GM19099 (cell line): ENCODE results near the gene ZNF768.

Source experiments
- POLR2A ChIP-seq: IDR thresholded peaks from 3 replicates; pipeline ENCODE4 v1.6.1; 2011; ENCODE audit warnings: low read depth; ENCODE audit not compliant: insufficient read length; ENCODE audit errors: extremely low read depth

ZNF768 gene

DNA sequence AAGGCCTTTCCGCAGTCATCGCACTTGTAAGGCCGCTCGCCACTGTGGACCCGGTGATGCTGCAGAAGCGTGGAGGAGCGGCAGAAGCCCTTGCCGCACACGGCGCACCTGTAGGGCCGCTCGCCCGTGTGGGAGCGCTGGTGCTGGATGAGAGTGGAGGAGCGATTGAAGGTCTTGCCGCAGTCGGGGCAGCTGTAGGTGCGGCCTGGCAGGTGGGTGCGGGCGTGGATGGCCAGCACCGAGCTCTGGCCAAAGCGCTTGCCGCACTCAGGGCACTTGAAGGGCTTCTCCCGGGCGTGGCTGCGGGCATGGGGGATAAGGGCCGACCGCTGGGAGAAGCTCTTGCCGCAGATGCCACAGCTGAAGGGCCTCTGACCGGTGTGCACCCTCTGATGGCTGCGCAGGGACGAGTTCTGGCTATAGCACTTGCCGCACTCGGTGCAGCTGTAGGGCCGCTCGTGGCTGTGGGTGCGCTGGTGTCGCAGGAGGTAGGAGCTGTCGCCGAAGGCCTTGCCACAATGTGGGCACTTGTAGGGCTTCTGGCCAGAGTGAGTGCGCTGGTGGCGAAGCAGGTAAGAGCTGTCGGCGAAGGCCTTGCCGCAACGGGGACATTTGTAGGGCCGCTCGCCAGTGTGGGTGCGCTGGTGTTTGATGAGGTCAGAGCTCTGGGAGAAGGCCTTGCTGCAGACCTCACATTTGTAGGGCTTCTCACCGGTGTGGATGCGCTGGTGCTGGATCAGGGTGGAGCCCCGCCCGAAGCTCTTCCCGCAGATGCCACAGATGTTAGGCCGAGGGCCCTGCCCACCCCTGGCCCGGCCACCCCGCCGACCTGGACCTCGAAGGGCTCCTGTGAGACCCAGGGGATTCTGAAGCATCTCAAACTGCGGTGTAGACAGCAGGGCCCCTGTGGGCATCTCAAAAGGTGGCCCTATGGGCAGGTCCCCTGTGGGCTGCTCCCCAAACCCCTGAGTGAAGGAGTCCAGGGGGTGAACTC lies 1.5 kb downstream of the ZNF768 start:
- no peak for TF ChIP-seq POLR2A

DNA sequence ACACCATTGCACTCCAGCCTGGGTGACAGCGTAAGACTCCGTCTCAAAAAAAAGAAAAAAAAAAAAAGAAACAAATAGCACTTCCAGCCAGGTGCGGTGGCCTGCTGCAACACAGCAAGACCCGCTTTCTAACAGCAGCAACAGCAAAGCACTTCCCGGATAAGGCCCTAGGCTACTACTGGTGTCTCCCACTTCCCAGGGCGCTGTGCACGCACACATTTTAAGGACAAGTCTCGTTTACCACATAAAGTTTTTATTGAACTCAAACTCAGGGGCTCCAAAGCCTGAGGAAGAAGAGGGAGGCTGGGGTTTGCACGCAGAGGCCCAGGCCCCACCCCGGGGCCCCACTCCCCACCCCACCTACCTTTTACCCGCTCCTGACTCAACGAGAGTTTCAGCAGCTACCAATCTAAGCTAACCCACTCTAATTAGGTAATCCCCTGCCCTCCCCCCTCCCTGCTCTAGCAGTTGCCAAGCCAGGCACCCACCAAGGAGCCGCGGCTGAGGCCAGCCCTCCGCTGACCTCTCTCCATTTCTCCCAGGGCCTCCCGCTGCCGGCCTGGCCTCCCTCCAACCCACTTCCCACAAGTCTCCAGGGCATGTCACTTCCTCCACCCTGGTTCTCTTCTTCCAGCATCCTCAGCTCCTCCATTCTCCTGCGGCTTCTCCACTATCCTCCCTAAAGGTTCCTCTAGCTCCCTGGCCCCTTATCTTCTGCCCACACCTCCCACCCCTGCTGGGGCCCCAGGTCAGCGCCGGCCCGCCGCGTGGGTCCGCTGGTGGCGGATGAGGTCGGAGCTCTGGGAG lies 2.4 kb downstream of the ZNF768 start:
- TF ChIP-seq POLR2A, result no peak

DNA sequence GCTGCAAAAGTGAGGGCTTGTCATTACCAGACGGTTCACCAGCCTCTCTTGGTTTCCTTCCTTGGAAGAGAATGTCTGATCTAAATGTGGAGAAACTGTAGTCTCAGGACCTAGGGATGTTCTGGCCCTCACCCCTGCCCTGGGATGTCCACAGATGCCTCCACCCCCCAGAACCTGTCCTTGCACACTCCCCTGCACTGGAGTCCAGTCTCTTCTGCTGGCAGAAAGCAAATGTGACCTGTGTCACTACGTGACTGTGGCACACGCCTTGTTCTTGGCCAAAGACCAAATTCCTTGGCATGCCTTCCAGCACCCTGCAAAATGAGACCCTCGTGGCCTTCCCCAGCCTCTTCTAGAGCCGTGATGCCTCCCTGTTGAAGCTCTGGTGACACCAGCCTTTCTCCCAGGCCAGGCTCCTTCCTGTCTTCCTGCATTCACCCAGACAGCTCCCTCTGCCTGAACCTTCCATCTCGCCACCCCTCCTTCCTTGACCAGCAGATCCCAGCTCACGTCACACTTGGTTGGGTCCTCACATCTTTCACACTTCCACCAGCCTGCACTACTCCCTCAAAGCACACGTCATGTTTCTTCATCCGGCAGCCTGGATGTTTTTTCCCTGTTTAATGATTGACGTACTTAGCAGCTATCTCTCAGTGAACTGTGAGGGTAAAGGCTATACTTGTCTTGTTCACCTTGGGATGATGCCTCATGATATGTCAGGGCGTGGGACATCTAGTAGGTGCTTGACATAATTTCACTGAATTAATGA lies 4.3 kb downstream of the ZNF768 start:
- TF ChIP-seq POLR2A, result no peak

DNA sequence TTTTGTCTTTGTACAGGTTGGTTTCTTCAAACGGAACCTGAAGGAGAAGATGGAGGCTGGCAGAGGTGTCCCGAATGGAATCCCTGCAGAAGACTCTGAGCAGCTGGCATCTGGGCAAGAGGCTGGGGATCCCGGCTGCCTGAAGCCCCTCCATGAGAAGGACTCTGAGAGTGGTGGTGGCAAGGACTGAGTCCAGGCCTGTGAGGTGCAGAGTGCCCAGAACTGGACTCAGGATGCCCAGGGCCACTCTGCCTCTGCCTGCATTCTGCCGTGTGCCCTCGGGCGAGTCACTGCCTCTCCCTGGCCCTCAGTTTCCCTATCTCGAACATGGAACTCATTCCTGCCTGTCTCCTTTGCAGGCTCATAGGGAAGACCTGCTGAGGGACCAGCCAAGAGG lies 4.9 kb downstream of the ZNF768 start:
- TF ChIP-seq POLR2A, result no peak

DNA sequence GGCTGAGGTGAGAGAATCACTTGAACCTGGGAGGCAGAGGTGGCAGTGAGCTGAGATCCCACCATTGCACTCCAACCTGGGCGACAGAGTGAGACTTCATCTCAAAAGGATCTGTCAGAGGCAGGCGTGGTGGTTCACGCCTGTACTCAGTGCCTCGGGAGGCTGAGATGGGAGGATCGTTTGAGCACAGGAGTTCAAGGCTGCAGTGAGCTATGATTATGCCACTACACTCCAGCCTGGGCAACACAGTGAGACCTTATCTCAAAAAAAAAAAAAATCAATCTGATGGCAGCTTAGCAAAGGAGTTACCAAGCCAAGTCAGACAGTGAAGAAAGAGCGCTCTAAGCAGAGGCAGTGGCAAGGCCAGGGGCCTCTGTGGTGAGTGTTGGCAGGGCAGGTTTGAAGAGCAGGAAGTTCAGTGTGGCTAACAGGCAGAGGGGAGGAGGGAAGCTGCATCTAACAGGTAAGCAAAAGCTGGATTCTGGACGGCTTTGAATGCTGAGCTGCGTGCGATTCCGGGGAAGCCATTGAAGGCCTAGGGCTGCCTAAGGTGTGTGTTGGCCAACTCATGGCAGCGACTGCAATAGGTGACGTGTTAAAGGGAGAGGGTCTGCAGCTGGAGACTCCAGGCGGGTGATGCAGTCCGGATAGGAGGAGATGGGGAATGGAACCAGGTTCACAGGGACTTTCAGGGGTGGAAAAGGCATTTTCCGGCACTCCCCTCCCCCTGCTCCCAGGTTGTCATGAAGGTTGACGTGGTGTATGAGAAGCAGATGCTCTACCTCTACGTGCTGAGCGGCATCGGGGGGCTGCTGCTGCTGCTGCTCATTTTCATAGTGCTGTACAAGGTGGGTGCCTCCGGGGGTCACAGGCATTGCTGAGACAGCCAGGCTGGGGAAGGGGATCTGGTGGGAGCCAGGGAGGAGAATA lies 7.0 kb downstream of the ZNF768 start:
- TF ChIP-seq POLR2A, result no peak

DNA sequence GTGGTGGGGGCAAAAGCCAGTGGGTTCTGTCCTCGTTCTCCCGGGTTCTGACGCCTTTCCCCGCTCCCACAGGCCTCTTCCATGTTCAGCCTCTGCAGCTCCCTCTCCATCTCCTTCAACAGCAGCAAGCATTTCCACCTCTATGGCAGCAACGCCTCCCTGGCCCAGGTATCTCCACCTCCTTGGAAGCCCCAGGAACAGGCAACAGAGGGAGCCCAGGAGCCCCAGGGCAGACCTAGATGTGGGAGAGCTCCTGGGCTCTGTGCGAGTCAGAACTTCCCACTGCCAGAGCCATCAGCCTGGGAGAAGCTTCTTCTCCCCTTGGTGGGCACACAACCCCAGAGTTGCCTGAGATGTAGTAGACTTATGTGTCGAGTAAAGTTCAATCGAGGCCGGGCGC lies 7.8 kb downstream of the ZNF768 start:
- no peak for TF ChIP-seq POLR2A

DNA sequence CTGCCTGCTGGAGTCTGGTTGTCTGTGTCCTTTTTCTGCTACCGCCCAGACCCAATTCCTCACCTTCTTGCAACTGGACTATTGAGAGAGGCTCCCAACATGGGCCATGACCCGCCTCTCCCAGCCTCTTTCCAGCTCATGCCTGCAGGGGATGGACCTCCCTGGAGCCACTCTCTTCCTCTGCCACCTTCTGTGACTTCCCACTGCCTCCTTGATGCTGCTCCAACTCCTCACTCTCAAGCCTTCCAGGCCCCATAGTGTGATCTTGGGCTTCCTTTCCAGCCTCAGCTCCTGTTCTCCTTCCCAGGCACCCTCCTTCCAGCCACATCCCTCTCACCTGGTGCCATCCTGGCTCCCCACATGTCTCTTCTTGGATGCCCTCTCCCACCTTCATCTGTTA lies 11.1 kb downstream of the ZNF768 start:
- no peak for TF ChIP-seq POLR2A

DNA sequence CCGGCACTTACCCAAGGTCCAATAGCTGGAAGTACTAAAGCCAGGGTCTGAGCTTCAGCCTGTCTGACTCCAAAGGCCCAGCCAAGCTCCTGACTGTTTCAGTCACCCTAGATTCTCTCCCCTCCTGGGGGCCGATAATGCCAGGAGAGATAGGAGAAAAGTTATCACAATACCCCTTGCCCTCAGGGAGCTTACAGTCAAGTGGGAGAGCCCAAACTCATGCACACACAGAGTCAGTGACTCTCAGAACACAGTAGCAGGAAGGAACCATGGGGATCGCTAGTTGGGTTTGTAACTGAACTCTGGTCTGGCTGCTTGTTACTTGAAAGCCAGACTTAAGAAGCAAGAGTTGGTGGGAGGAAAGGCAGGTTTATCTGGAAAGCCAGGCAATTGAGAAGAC lies 14.9 kb downstream of the ZNF768 start:
- TF ChIP-seq POLR2A, result no peak

DNA sequence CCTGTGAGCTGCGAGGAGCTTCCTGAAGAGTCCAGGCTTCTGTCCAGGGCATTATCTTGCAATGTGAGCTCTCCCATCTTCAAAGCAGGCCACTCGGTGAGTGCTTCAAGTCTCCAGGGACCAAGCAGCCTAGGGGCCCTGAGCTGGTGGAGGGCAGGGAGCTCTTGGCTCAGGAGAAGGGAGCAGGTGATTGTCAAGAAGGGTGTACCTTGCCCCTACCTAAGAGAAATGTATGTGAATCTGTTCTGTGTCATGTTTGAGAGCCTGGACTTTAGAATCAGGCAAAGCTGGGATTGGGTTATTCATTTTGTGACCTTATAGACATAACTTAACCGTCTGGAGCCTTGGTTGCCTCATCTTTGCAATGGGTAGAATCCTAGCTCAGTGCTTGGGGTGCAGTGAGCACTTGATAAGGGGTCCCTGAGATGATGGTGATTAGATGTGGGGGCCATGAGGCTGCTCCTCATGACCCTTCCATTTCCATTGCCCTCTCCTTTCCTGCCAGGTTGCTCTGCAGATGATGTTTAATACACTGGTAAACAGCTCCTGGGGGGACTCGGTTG lies 15.9 kb downstream of the ZNF768 start:
- no peak for TF ChIP-seq POLR2A

DNA sequence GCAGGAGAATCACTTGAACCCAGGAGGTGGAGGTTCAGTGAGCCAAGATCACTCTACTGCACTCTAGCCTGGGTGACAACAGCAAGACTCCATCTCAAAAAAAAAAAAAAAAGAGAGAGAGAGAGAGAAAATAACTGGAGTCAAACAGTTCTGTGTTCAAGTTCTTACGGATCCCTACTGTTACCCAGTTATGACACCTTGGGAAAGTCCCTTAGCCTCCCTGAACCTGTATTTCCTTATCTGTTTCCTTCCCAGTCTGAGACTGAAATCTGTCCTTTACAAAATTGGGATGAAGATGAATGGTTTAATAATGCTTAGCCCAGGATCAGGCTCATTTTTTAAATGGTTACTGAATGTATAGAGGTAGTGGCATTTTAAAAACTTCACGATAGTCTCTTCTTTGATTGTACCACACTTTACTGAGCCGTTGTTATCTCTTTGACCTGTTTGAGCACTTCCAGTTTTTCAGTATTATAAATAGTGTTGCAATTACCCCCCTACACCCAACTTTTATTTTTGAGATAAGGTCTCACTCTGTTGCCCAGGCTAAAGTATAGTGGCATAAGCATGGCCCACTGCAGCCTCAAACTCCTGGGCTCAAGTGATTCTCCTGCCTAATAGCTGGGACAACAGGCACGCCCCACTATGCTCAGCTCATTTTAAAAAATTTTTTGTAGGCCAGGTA lies 17.1 kb downstream of the ZNF768 start:
- no peak for TF ChIP-seq POLR2A

DNA sequence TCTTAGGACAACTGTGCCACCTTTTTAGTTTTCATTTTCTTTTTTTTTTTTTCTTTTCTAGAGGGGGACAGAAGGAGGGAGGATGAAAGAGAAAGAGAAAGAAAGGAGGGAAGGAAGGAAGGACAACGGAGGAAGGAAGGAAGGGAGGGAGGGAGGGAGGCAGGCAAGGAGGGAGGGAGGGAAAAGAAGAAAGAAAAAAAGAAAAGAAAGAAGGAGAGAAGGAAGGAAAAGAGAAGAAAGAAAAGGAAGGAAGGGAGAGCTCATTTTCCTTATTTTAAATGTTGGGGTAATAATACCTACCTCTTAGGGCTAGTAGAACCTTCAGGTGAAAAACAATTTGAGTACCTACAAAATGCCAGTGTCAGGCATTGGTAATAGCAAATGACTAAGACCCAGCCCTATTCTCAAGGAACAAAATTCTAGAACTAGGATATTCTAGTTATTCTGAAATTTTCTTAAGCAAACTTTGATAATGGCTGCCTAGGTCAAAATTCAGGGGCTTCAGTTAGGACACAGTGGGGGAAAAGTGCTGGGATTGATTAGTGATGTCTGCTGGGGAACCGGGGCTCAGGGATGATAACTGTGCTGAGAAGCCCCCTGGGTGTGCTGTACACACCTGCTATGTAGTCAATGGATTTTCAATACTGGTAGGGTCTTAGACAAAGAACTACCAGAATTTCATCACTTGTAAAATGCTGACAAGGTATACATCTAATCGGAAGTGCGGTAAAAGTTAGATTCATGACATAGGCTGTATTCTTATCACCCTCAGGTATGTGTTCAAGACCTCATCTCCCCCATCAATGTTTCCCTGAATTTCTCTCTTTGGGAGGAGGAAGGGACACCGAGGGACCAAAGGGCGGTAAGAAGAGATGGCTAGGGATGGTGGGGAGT lies 22.7 kb downstream of the ZNF768 start:
- TF ChIP-seq POLR2A, result no peak

DNA sequence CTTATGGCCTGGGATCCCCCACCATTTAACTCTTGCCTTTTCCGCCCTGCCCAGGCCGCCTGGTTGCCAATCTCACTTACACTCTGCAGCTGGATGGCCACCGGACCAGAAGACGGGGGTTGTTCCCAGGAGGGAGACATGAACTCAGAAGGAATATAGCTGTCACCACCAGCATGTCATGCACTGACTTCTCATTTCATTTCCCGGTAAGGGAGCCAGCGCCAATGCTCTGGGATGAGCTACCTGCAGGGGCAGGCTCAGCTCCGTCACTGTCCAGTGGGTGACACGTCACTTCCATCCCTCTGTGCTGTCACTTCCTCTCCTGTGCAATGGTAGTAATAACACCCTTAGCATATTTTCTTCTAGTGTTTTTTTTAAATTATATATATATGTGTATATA lies 27.1 kb downstream of the ZNF768 start:
- no peak for TF ChIP-seq POLR2A
